AG04450 (cell line): ENCODE measurements around the gene LYPD1. TPM values are rescaled to one million over a fixed set of nuclear protein-coding genes. Genes with fewer than 3 reads are reported as not detected.
"Not testable (repeated sequence)": the region's sequence is repeated elsewhere in the genome, so short reads cannot be mapped to it uniquely, and the experiment has no call there.

Experiments
- CTCF ChIA-PET: fragments of 300-600, 350-600 bp; formaldehyde crosslinking; extraction: SDS; loops from one replicate; lab custom pipeline; 2022; ENCODE audit warnings: antibody characterized with exemption, inconsistent platforms; lab: Charles Lee
- POLR2A ChIA-PET: fragments of 350-600 bp; formaldehyde crosslinking; extraction: SDS; loops from one replicate; lab custom pipeline; 2021; ENCODE audit warnings: antibody characterized with exemption, inconsistent platforms; lab: Yijun Ruan, JAX
- DNase-seq: peaks from one replicate; pipeline ENCODE4 v3.0.0-alpha.2; 2011; ENCODE audit warnings: low read depth, low spot score
- H3K27ac ChIP-seq: one replicate; pipeline ENCODE4 v1.5.1; 2012; ENCODE audit warnings: low read depth, low read length, control low read depth
- H3K27me3 ChIP-seq: one replicate; pipeline ENCODE4 v1.6.0; 2012; ENCODE audit warnings: low read length; ENCODE audit not compliant: control insufficient read depth, insufficient read depth
- H3K4me3 ChIP-seq: 2 replicates; pipeline ENCODE4 v1.5.1; 2011; ENCODE audit warnings: mild to moderate bottlenecking, low read depth, low read length, control low read depth
- H3K9me3 ChIP-seq: 2 replicates; pipeline ENCODE4 v1.5.1; 2012; ENCODE audit warnings: low read length; ENCODE audit not compliant: control insufficient read depth, insufficient read depth
- polyA plus RNA-seq: library from polyadenylated mRNA; depleted of rRNA; stranded (reverse); fragments of >200 nt; gene quantifications from 2 replicates; pipeline ENCODE4 v1.2.3, GENCODE V29; 2011
- TF ChIP-seq, protein P1 (sequence below): IDR thresholded peaks from 2 replicates; pipeline ENCODE4 v1.5.1; 2011; ENCODE audit warnings: low read depth, low read length, control low read depth, inconsistent platforms

Gene LYPD1
- polyA plus RNA-seq, 1 experiment = 60.3 TPM

- POLR2A ChIA-PET = no interaction called here
- TF ChIP-seq, protein P1, sequence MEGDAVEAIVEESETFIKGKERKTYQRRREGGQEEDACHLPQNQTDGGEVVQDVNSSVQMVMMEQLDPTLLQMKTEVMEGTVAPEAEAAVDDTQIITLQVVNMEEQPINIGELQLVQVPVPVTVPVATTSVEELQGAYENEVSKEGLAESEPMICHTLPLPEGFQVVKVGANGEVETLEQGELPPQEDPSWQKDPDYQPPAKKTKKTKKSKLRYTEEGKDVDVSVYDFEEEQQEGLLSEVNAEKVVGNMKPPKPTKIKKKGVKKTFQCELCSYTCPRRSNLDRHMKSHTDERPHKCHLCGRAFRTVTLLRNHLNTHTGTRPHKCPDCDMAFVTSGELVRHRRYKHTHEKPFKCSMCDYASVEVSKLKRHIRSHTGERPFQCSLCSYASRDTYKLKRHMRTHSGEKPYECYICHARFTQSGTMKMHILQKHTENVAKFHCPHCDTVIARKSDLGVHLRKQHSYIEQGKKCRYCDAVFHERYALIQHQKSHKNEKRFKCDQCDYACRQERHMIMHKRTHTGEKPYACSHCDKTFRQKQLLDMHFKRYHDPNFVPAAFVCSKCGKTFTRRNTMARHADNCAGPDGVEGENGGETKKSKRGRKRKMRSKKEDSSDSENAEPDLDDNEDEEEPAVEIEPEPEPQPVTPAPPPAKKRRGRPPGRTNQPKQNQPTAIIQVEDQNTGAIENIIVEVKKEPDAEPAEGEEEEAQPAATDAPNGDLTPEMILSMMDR = no peak
- peak; percentile 41 for DNase-seq
- Histone ChIP-seq H3K9me3 (no peaks in the 10 kb centered on the region), H3K27ac (no peak overlapping the region), H3K27me3 (no peaks in the 10 kb centered on the region), H3K4me3 (no peak overlapping the region)
- CTCF ChIA-PET = no interaction called here
These were observed 33.4 kb upstream of the LYPD1 start for GRCh38 chr2:132703396-132703795.

DNA sequence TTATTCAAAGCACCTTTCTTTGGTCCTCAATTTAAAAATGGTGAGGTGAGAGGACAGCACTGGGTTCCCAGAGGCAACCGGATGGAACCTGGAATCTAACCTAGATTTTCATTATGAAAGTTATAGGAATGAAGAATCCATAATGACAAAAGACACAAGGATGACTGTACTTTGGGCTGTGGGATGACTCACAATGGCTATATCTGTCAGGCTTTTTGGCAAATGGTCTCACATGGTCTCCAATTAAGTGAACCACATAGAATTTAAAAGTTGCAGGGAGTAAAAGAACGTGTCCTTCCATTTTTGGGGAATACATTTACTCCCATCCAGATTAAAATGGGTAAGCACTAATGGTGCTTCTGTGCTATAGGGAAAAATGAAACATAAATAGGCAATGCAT is 31.8 kb upstream of the LYPD1 start:
- Histone ChIP-seq H3K27ac (no peak overlapping the region), H3K4me3 (no peak overlapping the region), H3K27me3 (no peaks in the 10 kb centered on the region), H3K9me3 (no peaks in the 10 kb centered on the region)
- TF ChIP-seq, protein P1 = no peak
- ChIA-PET CTCF (no interaction called here), POLR2A (interaction anchor here (1.0 kb wide), 1 partner anchor 9 kb away, joined by 3 read pairs; no protein-coding TSS in a partner anchor)
- DNase-seq = no peak

GRCh38 chr2:132699802-132700201 is 29.8 kb upstream of the LYPD1 start:
- H3K27ac ChIP-seq, CTCF ChIA-PET, H3K27me3 ChIP-seq, H3K4me3 ChIP-seq, DNase-seq, H3K9me3 ChIP-seq, POLR2A ChIA-PET: not testable (repeated sequence)

DNA sequence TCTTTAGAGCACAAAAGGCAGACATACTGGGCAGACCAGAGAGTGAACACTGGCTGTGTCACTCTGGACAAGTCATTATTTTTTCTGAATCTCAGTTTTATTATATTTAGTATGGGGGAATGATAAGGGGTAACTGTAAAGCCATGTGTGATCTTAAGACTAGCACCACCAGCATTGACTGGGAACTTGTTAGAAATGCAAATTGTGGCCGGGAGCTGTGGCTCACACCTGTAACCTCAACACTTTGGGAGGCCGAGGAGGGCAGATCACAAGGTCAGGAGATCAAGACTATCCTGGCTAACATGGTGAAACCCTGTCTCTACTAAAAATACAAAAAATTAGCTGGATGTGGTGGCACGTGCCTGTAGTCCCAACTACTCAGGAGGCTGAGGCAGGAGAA is 28.3 kb upstream of the LYPD1 start:
- CTCF ChIA-PET, H3K4me3 ChIP-seq, H3K9me3 ChIP-seq, H3K27me3 ChIP-seq, DNase-seq, H3K27ac ChIP-seq, POLR2A ChIA-PET: not testable (repeated sequence)

- no peak overlapping the region for H3K4me3 ChIP-seq
- H3K27ac ChIP-seq = no peak overlapping the region
- POLR2A ChIA-PET = no interaction called here
- CTCF ChIA-PET = interaction anchor here (0.6 kb wide), 1 partner anchor 319 kb away, joined by 3 read pairs; no protein-coding TSS in a partner anchor
- no peaks in the 10 kb centered on the region for H3K9me3 ChIP-seq
- TF ChIP-seq, protein P1 = no peak
- H3K27me3 ChIP-seq = no peaks in the 10 kb centered on the region
- DNase-seq = no peak
These were observed 27.7 kb upstream of the LYPD1 start for GRCh38 chr2:132697556-132698205.

DNA sequence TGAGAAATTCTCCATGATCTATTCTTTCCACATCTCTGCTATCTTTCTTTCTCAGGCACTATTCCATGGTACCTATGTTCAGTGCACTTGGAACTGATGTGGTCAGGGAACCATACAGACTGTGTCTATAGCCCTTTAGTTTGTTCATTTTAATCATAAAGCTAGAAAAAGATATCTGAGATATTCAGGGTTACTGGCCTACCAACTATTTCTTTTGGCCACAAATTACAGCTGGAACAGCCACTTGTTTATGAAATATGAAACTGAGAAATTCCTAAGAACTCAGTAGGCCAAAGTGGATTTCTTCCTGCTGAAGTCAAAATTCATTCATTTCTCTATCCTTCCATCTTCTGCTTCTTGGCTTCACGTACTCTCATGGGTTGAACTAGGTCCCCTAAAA is 22.8 kb upstream of the LYPD1 start:
- Histone ChIP-seq H3K27ac (no peak overlapping the region), H3K9me3 (no peaks in the 10 kb centered on the region), H3K4me3 (no peak overlapping the region), H3K27me3 (no peaks in the 10 kb centered on the region)
- no peak for DNase-seq
- ChIA-PET CTCF (no interaction called here), POLR2A (interaction anchor here (0.6 to 0.9 kb wide), 3 partner anchors 8 to 34 kb away, joined by 3 to 6 read pairs (median 3); no protein-coding TSS in a partner anchor)
- TF ChIP-seq, protein P1 = no peak
